Measurements from ENCODE around the gene DEK.

GRCh38 chr6:18214003-18214402 lies 50.3 kb downstream of the DEK start:
- TF ChIP-seq HDGF (IDR thresholded peaks at IDR 0.05; ENCODE audit: borderline replicate concordance) (no peak), ELF4 (IDR thresholded peaks at IDR 0.05) (no peak), FOXK2 (IDR thresholded peaks at IDR 0.05) (no peak), FOXA1 (IDR thresholded peaks at IDR 0.05) (no peak), TARDBP (IDR thresholded peaks at IDR 0.05) (no peak), PKNOX1 (IDR thresholded peaks at IDR 0.05) (no peak), SUZ12 (IDR thresholded peaks at IDR 0.05) (no peak), L3MBTL2 (conservative IDR thresholded peaks at IDR 0.05) (no peak), SP1 (IDR thresholded peaks at IDR 0.05) (no peak)
